Stimulated activated CD4-positive, alpha-beta T cell treated with anti-CD3 and anti-CD28 coated beads, Interleukin-1b, Interleukin-23, amount 100 ng/mL, for 4 hours (primary cell): ENCODE results near the gene BRD3.
A peak's percentile ranks its signal among the peaks of the same experiment; 100 is the strongest.
"Not testable (repeated sequence)": the region's sequence is repeated elsewhere in the genome, so short reads cannot be mapped to it uniquely, and the experiment has no call there.

ENCODE experiments used
- DNase-seq, 2 donors: peaks; one replicate each; pipeline ENCODE4 v3.0.0-alpha.2; 2020; ENCODE audit warnings: low read depth in 2 of 2

BRD3 gene

DNA sequence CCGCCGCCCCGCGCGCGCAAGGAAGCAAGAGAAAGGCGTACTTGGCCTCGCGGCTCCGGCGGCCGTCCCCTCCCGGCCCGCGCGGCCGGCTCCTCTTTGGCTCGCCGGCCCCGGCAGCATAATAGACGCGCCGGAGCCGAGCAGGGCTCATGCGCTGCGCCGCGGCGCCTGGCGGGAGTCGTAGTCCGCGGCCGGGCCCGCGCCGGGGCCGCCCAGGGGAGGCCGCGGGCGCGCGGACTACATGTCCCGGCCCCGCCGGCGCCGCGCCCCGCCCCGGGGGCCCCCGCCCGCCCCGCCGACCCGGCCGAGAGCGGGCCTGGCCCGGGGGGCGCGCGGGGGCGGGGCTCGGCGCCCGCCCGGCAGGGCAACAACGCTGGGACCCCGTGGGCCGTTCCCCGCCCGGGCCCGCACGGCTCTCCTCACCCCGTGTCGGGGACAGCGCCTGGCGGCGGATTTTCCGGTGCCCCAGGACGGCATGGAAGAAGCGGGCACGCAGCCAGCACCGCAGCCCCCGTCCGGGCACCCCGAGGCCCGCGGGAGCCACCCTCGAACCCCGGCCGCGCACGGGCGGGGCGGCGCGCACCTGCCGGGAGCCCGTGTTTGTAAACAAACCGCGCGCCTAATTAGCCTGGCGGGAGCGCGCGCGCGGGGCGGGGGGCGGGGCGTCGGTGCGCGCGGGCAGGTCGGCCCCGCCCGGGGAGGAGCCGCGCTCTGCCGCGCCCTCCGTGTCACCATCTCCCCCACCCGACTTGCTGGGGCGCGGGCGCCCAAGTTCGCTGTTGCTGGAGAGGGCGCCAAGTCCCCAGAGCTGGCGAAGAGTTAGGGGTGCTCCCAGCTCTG is at the start of gene BRD3:
TSS of gene BRD3 (minus strand) at position 123 of the 840 bp plus-strand sequence. CDS start 14,549 bp downstream, outside the sequence.
- DNase-seq, result peak; percentile 67 to 79

DNA sequence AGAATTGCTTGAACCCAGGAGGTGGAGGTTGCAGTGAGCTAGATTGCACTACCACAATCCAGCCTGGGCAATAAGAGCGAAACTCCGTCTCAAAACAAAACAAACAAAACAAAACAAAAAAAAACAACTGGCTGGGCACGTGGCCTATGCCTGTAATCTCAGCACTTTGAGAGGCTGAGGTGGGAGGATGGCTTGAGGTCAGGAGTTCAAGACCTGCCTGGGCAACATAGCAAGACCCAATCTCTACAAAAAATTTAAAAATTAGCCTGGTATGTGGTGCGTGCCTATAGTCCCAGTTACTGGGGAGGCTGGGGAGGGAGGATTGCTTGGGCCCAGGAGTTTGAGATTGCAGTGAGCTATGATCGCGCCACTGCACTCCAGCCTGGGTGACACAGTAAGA is 44.7 kb upstream of the BRD3 start:
- no peak for DNase-seq

GRCh38 chr9:134111064-134111463 is 43.2 kb upstream of the BRD3 start:
- DNase-seq, result no peak

DNA sequence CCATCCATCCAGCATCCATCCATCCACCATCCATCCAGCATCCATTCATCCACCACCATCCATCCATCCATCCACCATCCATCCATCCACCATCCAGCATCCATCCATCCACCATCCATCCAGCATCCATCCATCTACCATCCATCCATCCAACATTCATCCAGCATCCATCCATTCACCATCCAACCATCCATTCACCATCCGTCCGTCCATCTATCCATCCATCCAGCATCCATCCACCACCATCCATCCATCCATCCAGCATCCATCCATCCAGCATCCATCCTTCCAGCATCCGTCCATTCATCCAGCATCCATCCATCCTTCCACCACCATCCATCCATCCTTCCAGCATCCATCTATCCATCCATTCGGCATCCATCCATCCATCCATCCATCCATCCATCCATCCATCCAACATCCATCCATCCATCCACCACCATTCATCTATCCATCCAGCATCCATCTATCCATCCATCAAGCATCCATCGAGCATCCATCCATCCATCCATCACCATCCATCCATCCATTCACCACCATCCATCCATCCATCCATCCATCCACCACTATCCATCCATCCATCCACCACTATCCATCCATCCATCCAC is 35.7 kb upstream of the BRD3 start:
- DNase-seq, result no peak

DNA sequence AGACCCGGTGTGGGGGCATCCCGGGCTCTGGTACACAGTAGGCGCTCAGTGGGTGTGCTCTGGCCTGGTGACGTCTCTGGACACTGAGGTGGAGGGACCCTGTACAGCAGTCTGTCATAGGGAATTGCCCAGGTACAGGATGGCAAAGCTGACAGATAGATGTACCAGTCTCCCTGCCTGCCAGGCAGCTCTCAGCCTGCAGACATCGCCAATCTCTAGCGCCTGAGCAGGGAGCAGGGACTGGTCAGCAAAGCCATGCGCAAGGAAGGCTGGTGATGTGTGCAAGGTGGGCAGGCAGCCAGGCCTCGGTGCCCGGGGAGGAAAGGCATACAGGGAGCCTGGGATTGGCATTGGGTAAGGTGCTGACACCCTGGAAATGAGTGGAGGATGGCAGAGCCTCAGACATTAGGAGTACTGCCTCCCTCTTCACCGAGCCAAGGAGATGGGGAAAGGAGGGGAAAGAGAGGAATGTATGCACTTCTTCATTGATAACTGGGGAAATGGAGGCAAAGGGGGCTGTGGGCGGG is 33.9 kb upstream of the BRD3 start:
- no peak for DNase-seq

DNA sequence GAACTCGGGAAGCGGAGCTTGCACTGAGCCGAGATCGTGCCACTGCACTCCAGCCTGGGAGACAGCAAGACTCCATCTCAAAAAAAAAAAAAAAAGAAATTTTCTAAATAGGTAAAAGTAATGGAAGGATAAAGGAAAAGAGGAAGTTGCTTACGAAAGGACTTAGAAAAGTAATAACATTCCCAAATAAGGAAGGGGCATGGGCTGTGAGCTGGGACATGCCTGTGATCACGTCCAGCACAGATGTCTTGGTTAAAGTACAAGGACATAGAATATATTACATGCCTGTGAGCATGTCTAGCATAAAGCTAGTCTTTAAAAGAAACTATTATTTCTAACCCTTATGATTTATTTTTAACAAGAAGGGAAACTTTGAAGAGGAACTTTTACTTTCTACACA is 33.3 kb upstream of the BRD3 start:
- DNase-seq, result not testable (repeated sequence)

GRCh38 chr9:134100040-134100439 is 32.2 kb upstream of the BRD3 start:
- DNase-seq, result no peak

GRCh38 chr9:134099123-134099761 is 31.4 kb upstream of the BRD3 start:
- DNase-seq, result peak; percentile 3 to 49

DNA sequence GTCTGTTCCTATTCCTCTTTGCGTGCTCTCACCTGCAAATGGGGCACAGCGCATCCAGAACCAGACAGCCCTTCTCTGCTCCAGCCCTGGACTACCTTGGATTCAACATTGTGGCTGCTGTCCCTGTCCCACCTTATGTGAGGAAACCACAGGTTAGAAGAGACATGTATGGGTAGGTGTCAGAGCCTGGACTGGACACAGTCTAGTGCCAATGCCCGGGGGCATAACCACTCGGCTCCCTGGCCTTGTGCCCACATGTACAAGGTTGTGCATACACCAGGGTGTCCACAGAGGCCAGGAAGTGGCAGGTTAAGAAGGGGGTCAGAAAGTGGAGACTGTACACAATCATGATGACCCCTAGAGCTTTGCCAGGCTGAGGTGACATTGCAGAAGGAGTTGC is 22.1 kb upstream of the BRD3 start:
- DNase-seq, result no peak

- no peak for DNase-seq
Observed at GRCh38 chr9:134088063-134088725, 20.4 kb upstream of the BRD3 start.

GRCh38 chr9:134085674-134086073 is 17.8 kb upstream of the BRD3 start:
- DNase-seq, result no peak

DNA sequence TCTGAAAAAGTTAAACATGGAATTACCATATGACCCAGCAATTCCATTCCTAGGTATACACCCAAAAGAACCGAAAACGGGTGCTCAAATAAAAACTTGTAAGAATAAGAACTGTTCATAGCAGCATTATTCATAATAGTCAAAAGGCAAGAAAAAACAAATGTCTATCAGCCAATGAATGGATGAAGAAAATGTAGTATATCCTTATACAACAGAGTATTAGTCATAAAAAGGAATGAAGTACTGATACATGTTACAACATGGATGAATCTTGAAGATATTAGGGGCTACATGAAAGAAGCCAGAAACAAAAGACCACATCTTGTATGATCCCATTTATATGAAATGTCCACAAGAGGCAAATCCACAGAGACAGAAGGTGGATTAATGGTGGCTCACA is 15.6 kb upstream of the BRD3 start:
- no peak for DNase-seq

DNA sequence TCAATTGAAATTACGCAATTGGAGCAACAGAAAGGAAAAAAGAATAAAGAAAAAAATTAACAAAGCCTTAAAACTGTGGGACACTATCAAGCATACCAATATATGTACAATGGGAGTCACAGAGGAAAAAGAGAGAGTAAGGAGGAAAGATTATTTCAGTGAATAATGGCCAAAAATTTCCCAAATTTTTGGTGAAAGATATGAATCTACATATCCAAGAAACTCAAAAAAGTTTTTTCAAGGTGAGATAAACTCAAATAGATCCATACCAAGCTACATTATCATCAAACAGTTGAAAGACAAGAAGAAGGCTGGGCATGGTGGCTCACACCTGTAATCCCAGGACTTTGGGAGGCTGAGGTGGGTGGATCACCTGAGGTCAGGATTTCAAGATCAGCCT is 8.8 kb upstream of the BRD3 start:
- no peak for DNase-seq

DNA sequence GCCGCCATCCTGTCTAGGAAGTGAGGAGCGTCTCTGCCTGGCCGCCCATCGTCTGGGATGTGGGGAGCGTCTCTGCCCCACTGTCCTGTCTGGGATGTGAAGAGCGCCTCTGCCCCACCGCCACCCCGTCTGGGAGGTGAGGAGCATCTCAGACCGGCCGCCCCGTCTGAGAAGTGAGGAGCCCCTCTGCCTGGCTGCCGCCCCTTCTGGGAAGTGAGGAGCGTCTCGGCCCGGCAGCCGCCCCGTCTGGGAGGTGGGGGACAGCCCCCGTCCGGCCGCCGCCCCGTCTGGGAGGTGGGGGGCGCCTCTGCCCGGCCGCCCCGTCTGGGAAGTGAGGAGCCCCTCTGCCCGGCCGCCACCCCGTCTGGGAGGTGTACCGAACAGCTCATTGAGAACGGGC is 7.9 kb upstream of the BRD3 start:
- DNase-seq, result not testable (repeated sequence)

DNA sequence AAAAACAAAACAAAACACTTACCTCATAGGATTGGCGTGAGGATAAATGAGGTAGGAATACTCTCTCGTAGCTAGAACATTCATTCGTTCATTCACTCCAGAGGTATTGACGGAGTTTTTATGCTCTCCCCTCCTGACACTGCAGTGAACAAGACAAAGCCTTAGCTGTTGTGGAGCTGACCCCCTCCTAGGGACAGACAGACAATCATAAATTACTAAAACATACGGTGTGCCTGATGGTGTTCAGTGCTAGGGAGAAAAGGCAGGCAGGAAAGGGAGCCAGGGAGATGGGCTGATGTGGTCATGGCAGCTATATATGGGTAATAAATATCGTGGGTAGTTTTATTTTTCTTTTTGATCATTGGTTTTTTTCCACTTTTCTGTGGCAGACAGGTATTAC is 5.7 kb upstream of the BRD3 start:
- DNase-seq, result no peak

GRCh38 chr9:134072683-134073082 is 4.9 kb upstream of the BRD3 start:
- DNase-seq, result not testable (repeated sequence)

DNA sequence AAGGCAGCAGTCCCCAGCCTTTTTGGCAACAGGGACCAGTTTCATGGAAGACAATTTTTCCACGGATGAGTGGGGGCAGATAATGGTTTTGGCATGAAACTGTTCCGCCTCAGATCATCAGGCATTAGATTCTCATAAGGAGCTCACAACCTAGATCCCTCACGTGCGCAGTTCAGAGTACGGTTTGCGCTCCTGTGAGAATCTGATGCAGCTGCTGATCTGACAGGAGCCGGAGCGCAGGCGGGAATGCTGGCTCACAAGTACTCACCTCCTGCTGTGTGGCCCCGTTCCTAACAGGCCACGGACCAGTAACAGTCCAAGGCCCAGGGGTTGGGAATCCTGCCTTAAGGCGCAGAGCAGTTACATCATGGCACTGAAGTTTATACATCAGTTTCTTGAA is 3.3 kb upstream of the BRD3 start:
- no peak for DNase-seq

DNA sequence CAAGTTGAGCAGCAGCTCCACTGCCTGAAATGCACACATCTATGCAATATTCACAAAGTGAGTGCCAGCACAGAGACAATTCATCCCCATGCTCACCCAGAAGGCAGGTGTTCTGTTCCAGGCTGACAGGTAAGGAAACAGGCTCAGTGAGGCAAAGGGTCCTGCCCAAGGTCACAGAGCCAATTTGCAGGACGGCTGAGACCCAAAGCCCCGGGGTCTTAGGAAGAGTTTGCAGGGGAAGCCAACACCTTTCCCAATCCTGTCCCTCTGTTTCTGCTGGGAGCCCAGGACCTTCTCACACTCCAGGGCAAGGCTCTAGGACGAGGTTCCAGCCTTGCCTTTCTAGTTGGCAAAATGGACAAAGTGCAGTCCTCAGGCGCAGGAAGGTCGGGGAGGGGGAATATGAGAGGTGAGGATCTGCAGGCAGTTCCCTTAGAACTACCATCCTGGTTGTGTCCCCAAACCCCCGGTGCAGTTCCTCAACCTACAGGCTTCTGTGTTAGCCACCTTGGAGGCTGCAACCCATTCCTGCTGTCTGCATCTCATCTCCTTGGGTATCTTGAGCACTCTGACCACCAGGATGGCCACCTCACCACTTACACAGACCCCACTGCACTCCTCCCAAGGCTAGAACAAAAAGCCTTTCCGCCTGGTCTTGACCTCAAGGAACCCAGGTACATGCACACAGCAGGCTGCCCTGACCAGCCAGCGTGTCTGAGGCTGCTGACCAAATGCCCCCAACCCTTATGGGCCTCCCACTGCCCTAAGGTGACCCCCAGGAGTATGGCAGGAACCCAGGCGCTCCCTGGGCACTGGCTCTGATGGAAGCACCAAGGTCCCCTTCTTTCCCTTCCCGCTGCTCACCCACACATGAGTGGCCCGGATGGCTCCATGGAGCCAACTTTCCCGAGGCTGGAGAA is 1.9 kb upstream of the BRD3 start:
- DNase-seq, result no peak

DNA sequence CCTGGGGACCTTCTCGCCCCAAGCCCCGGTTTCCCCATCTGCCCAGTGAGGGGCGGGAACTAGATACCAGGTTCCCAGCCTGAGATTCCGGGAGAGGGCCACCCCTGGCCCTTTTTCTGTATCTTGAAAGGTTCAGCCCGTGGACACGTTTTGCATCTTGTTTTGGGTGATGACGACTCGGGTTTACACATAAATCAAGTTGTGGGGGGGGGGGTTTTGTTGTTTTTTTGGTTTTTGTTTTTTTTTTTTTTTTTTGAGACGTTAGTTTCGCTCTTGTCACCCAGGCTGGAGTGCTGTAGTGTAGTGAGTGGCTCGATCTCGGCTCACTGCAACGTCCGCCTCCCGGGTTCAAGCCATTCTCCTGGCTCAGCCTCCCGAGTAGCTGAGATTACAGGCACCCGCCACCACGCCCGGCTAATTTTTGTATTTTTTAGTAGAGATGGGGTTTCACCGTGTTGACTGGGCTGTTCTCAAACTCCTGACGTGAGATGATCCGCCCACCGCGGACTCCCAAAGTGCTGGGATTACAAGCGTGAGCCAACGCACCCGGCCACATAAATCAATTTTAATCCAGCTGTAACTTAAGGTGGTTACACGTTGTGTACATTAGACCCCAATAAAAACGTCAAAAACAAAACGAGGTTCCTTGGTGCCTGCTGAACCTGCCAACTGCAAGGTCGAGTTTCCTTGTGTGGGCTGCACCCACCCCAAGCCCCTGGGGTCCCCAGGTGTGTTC is 1.1 kb upstream of the BRD3 start:
- DNase-seq, result no peak
